HG03097 (cell line): ENCODE data around the gene ZDHHC8.

Source experiments
- ATAC-seq: cut with Tn5 transposase; IDR thresholded peaks from one replicate; pipeline ENCODE4 v1.9.1; 2021; ENCODE audit not compliant: unreplicated experiment, low FRiP score

ZDHHC8 gene

GRCh38 chr22:20191000-20191515 lies 59.5 kb downstream of the ZDHHC8 start:
- no peak for ATAC-seq

DNA sequence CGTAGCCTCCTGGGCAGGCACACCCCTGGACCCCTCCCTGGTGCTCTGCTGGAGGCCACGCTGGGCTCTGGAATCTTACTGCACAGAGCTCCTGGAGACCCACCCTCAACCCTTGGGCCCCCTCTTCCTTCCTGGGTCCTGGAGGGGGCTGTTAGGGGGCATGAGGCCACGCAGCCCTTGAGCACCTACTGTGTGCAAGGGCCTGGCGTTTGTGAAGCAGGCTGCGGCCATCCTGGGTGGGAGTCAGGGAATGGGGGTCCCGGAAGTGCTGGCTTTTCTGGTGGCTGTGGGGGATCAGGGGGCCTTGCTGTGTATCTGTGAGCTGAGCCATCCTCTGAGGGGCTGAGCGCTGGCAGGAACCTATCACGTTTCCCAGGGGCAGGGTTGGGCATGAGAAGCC lies 60.2 kb downstream of the ZDHHC8 start:
- ATAC-seq = no peak

DNA sequence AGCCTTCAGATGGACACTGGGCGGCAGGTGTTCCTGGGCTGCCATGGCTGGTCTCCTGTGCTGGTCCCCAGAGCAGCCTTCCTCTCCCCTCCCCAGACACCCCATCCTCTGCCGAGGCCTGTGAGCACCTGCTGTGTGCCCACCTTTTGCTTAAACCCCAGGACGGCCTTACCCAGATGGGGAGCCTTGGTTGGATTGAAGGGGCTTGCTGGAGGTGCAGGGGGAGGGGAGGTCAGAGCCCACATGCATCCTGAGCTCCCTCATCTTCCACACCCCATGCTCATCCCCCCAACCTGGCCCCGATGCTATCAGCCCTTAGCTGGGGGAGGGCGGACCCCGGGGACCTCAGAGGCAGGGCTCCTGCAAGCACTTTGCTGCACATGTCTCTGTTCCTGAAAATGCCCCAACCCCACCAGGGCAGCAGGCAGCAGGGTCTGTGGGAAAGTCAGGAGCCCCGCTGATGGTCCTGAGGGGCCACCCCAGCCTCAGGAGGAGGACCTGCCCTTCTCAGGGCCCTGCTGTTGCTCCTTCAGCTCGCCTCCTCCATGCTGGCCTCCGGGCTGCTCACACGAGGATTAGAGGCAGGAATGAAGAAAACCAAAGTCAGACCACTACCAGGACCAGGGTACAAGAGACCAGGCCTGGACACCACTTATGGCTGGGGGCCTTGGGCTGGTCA lies 60.8 kb downstream of the ZDHHC8 start:
- no peak for ATAC-seq

- no peak for ATAC-seq
Observed at GRCh38 chr22:20192972-20193760, 61.6 kb downstream of the ZDHHC8 start.

DNA sequence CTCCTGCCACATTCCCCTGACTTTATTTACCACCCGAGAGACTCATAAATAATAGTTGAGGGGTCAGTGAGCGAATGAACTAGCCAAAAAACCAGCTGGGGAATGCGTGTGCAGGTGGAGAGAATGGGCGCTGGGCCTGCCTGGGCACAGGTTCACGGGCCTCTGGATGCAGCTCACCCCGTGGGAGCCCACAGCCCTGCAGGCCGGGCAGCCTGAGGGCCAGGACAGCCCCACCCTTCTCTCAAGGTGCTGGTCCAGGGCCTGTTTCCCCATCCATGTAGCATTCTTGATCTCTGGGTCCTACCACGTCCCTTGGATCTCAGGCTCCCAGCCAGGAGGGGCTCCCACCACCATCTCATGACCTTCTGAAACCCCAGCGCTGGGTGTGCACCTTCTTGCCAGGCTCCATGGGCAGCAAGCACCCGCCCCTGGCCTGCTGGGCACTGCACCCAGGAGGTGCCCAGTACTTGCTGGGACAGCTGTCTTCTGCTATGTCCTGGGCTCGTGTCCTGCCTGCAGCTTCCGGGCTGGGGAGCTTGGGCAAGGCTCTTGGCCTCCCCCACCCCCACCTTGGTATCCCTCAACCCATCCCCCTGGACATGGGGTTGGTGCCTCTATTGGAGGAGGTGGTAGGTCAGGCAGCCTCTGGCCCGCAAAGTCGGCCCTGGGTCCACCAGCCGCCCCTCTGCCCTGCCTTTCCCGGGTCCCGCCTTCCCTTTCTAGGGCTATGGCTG lies 62.3 kb downstream of the ZDHHC8 start:
- no peak for ATAC-seq

DNA sequence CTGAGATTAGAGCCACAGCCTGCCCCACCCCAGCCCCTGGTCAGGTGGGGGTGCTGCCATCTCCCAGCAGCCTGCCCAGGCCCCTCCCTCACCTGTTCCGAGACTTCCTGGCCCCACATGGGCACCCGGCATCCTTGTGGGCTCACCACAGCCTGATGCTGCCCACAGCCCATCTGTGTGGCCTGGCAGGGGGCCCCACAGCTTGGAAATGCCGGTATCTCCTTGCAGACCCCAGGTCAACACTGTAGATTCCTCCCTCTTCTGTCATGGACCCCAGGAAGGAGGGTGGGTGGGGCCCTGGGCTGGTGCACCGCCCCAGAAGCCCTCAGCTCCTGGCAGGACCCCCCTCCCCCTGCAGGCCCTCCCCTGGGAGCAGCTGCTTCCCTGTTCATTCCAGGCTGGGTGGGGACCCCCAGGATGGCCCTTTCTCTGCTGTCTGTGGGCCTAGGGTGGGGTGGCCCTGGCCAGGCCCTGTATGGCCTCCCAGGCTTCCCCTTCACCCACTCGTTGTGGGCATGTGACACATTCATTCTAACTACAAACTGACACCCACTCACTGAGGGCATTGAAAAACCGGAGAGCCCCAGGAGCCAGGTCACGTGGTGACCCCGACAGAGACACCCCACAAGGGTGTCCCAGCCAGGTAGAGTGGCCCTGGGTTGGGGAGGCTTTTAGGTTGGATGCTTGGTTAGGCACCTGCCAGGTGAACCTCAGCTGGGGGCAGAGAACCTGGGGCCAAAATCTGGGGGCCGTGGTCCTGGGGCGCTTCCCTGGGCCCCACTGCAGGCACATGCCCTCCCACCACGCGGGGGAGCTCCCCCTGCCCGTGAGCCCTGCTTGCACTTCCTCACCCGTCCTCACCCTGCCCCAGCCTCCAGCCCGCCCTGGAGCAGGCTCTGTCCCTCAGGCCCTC lies 63.3 kb downstream of the ZDHHC8 start:
- ATAC-seq = no peak

DNA sequence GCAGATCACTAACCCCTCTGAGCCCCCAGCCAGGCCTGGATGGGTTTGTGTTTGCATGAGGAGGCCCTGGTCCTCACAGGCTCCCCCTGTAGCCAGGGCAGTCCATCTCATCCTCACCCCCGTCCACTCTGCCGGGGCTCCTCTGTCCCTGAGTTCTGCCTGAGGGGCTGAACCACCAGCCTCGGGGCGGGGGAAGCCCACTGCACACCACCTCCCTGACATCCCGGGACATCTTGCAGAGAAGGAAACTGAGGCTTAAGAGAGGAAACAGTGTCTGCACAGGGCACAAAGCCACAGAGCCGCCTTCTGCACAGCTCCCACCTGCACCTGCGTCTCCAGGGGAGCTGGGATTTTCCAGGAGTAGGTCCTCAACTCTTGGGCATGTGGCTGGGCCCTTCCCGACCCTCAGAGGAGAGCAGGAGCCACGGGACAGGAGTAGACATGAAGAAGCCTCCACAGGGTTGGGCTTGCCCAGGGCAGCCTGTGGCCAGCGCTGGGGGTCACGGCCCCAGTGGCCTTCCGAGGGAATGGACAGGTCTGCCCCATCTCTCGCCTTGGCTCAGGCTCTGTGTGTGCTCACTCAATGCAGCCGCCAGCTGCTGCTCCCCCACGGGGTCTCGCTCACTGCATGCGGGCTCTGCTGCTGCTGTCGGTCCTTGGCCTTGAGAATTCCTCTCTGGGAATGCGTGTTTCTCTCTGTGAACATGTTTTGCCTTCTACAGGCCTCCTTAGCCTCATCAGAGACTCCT lies 64.7 kb downstream of the ZDHHC8 start:
- ATAC-seq = no peak
